GM18505 (cell line): ENCODE data around the gene CFAP74.

Experiments used
- ATAC-seq: cut with Tn5 transposase; IDR thresholded peaks from one replicate; pipeline ENCODE4 v1.9.1; 2021; ENCODE audit not compliant: unreplicated experiment
- POLR2A ChIP-seq: IDR thresholded peaks from 4 replicates; pipeline ENCODE4 v1.6.1; 2011; ENCODE audit warnings: borderline replicate concordance; ENCODE audit not compliant: insufficient read depth, insufficient read length; ENCODE audit errors: extremely low read depth

The CFAP74 gene

GRCh38 chr1:1907098-1907736 is 96.4 kb downstream of the CFAP74 start:
- ATAC-seq: no peak
- TF ChIP-seq POLR2A: no peak

- TF ChIP-seq POLR2A: no peak
- no peak for ATAC-seq
These were observed 97.1 kb downstream of the CFAP74 start for GRCh38 chr1:1906185-1907097.

GRCh38 chr1:1903224-1903623 is 100.4 kb downstream of the CFAP74 start:
- no peak for TF ChIP-seq POLR2A
- ATAC-seq: no peak

GRCh38 chr1:1901641-1902294 is 101.8 kb downstream of the CFAP74 start:
- TF ChIP-seq POLR2A: no peak
- no peak for ATAC-seq

GRCh38 chr1:1900883-1901640 is 102.5 kb downstream of the CFAP74 start:
- ATAC-seq: no peak
- TF ChIP-seq POLR2A: no peak

- no peak for TF ChIP-seq POLR2A
- no peak for ATAC-seq
These were observed 103.6 kb downstream of the CFAP74 start for GRCh38 chr1:1899967-1900327.

GRCh38 chr1:1899266-1899966 is 104.2 kb downstream of the CFAP74 start:
- no peak for ATAC-seq
- TF ChIP-seq POLR2A: no peak

- ATAC-seq: no peak
- no peak for TF ChIP-seq POLR2A
These were observed 105.2 kb downstream of the CFAP74 start for GRCh38 chr1:1898246-1898933.

- no peak for TF ChIP-seq POLR2A
- no peak for ATAC-seq
These were observed 107.9 kb downstream of the CFAP74 start for GRCh38 chr1:1895456-1896336.

- TF ChIP-seq POLR2A: no peak
- no peak for ATAC-seq
These were observed 108.5 kb downstream of the CFAP74 start for GRCh38 chr1:1895060-1895418.

GRCh38 chr1:1894354-1895059 is 109.1 kb downstream of the CFAP74 start:
- no peak for ATAC-seq
- TF ChIP-seq POLR2A: no peak
